NCI-H1092 treated with DMSO at 0.1 percent for 48 hours (cell line): ENCODE measurements around the gene TMEM134.
"Not testable (repeated sequence)": the region's sequence is repeated elsewhere in the genome, so short reads cannot be mapped to it uniquely, and the experiment has no call there.

ENCODE experiments used
- DNase-seq: peaks from one replicate; lab custom pipeline; 2025; lab: John Stamatoyannopoulos, UW

The TMEM134 gene

DNA sequence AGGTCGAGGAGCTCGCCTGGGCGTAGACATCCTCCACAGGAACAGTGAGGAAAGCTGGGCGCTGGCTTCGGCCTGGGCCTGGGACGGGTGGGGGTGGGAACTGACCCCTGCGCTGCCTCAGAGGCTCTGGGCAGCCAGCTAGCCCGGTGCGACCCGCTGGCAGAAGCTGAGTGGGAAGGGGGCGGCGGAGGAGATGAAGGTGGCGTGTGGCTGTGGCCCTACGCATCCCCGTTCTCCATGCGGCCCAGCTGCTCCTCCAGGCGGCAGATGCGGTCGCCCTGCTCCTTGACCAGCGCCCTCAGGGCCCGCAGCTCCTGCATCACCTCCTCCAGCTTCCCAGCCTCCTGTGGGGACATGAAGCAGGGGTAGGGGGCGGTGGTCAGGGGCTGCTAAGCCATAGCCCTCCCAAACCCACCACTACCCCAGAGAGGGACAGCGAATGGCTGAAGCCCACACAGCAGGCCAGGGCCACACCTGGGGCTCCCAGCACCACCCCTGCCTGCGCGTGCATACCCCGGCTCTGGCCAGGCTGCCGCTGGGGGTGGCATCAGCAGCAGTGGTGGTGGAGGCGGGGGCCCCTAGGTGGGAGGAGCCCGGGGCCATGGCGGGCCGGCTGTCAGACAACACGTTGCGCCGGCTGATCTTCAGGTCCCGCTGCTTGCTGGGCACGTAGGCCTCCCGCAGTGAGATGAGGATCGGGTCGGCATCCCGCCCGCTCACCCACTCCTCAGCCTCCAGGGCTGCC lies 30.7 kb downstream of the TMEM134 start:
- no peak for DNase-seq

DNA sequence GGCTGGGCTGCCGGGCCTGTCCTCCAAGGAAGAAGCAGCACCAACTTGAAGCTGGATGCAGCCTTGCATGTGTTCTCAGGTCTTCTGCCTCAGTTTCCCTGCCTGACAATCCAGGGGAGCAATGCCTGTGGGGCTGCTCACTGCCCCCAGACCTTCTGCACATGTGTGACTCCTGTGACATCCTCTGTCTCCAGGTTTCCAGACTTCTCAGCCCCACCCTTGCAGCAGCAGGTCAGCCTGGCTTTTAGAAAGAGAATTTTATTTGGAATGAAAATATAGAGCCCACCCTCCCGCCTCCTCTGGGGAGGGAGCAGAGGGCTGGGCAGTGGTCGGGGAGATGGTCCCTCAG lies 31.3 kb downstream of the TMEM134 start:
- DNase-seq = no peak

DNA sequence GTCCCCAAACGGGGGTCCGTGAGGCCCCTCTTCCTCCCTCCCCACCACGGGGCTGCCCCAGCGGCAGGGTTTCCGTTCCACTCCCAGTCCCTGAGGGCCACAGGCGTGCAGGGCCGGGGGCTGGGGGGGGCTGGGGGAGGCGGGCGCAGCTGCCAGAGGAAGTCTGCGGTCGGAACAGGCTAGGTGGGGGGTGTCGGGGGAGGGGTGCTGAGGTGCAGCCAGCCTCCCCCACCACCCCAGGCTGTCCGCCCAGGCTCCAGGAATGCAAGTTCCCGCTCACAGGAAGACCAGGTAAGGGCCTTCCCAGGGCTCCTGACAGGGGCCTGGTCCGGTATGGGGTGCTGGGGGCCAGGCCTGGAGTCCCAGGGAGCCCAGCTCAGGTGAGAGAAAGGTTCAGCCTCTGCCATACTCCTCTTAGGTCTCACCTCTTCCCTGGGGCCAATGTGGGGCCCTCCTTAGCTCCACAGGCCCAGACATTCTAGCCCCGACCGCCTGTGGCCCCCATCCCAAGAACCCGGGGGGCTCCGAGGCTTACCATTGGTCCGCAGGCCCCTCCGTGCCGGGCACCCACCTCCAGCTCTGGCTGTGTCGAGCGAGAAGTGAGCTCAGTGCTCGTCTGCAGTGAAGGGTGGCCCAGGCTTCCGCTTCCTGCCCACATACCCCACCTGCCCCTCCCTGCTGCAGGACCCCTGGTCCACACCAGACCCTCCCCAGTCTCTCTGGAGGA lies 31.8 kb downstream of the TMEM134 start, which contains the start of gene PTPRCAP:
TSS of gene PTPRCAP (minus strand) at position 601 of the 727 bp plus-strand sequence. CDS start at position 538, 63 bp downstream.
- DNase-seq = no peak

DNA sequence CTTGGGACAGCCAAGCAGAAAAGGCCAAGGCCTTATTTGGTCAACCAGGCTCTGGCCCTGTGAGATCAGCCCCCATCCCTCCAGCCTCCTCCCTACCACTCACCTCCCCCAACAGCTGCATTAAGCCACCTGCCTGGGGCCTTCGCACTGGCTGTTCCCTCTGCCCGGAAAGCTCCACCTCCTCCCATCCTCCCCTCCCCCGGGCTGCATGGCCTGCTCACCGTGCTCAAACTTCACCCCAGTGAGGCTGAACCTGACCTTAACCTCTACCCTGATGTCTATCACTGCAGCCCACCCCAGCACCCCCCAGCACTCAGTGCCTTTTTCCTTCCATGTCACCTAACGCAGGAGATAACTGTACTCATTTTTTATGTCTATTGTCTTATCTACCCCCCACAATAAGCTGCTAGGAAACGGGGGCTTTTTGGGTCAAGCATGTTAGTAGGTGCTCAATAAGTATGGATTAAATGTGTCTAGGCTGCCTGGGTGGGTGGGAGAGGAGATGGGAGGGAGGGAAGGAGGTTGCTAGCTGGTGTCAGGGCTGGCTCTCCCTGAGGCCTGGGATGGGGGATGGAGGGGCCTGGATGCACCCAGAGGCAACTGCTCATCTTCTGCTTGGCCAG lies 32.5 kb downstream of the TMEM134 start:
- DNase-seq = no peak

DNA sequence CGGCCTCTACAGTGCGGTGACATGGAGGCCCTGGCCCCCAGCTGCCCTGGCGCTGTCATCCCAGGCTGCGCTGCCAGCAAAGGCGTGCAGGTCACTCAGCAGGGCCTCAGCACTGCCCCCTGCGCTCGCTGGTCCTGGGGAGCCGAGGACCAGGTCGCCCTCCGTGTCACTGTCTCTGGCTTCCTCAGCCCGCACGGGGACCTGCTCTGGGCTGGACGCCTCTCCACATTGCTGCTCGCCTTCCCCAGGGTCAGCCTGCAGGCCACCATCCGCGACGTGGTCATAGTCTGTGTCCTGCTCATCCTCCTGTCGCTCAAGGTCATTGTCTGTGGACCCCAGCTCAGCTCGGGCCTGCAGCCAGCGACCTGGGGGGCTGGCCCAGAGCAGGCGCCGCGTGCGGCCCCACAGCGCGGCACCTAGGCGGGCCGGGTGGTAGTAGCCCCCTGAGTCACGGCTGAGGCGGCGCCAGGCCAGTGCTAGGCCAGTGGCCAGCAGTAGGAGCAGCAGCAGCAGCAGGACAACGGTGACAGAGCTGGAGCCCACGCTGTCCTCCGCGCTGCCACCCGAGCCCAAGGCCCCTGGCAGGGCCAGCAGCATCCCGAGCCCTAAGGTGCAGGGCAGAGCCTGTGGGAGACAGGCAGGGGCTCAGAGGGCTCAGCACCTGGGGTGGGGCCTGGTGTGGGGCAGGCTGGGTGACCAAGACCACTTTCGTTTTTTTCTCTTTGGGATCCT lies 33.2 kb downstream of the TMEM134 start:
- no peak for DNase-seq

DNA sequence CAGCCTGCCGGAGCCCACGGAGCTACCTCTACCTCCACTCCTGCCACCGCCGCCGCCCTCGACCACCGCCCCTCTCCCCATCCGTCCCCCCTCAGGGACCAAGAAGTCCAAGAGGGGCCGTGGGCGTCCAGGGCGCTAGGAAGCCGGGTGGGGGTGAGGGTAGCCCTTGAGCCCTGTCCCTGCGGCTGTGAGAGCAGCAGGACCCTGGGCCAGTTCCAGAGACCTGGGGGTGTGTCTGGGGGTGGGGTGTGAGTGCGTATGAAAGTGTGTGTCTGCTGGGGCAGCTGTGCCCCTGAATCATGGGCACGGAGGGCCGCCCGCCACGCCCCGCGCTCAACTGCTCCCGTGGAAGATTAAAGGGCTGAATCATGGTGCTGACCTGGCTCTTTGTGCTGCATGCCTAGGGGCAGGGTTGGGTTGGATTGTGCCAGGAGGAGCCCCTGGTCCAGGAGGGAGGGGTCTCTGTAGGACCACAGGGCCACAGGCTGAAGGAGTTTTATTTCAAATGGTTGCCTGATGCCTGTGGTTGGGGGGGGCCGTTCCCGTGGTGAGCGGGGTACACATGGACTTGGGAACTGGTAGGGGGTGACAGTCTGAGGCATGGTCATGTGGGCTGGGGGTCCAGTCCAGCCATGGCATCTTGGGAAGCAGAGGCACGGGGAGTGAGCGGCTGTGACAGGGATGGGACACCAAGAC lies 33.9 kb downstream of the TMEM134 start:
- no peak for DNase-seq

DNA sequence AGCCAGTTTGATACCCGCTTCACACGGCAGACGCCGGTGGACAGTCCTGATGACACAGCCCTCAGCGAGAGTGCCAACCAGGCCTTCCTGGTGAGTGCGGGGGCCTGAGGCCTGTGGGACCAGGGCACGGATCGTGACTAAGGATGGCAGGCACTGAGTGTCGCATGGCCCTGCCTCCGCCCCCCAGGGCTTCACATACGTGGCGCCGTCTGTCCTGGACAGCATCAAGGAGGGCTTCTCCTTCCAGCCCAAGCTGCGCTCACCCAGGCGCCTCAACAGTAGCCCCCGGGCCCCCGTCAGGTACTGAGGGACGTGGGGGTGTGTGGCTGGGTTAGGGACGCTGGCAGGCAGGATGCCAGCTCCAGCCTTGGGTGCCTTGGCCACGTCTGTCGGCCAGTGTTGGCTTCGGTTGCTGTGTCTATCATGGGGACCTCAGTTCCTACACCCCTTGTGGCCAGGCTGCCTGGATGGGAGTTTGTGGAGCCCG lies 34.6 kb downstream of the TMEM134 start:
- DNase-seq = no peak

DNA sequence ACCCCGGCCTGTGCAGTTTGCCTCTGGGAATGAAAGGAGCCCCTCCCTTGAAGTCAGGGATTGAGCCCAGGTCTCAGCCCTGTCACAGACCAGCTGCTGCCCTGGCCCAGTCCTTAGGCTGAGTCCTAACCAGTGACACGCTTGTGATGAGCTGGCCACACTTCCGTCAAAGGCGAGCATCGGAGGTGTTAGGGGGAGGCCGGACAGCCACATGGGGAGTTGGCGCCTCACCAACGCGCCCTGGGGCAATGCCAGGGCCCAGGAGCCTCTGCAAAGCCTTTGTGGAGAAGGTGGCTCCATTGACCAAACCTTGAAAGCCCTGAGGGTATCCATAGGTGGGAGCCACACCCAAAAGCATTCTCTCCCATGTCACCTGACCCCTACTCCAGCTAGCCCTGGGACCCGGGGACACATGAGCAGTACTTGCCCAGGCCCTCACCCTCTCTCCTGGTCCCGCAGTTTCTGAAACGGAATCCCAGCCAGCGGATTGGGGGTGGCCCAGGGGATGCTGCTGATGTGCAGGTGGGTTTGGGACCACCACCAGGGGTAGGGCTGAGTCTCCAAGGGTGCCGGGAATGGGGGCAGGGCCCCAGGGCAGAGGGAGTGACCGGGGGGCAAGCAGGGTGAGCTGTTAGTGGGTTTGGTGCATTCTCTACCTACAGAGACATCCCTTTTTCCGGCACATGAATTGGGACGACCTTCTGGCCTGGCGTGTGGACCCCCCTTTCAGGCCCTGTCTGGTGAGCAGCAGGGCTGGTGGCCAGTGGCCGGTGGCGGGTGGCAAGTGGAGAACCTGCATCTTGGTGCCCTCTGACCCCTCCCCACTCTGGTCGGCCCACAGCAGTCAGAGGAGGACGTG lies 35.3 kb downstream of the TMEM134 start:
- no peak for DNase-seq

DNA sequence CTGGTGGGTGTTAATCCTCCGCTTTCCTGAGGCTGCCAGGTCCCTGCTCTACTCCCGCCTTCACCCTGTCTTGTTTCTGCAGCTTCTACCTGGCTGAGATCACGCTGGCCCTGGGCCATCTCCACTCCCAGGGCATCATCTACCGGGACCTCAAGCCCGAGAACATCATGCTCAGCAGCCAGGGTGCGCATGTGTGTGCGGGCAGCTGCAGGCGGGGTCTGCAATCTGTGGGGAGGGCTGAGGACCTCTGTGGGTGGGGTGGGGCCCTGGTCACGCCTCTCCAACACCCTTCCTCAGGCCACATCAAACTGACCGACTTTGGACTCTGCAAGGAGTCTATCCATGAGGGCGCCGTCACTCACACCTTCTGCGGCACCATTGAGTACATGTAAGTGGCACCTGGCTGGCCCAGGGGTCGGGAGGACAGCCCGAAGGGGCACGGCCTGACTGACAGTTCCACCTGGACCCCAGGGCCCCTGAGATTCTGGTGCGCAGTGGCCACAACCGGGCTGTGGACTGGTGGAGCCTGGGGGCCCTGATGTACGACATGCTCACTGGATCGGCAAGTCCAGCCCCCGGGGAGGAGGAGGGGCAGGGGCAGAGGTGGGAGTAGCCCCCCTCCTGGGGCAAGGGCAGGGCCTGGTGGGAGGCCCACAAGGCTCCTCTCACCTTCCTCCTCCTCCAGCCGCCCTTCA lies 36.2 kb downstream of the TMEM134 start:
- DNase-seq = no peak

DNA sequence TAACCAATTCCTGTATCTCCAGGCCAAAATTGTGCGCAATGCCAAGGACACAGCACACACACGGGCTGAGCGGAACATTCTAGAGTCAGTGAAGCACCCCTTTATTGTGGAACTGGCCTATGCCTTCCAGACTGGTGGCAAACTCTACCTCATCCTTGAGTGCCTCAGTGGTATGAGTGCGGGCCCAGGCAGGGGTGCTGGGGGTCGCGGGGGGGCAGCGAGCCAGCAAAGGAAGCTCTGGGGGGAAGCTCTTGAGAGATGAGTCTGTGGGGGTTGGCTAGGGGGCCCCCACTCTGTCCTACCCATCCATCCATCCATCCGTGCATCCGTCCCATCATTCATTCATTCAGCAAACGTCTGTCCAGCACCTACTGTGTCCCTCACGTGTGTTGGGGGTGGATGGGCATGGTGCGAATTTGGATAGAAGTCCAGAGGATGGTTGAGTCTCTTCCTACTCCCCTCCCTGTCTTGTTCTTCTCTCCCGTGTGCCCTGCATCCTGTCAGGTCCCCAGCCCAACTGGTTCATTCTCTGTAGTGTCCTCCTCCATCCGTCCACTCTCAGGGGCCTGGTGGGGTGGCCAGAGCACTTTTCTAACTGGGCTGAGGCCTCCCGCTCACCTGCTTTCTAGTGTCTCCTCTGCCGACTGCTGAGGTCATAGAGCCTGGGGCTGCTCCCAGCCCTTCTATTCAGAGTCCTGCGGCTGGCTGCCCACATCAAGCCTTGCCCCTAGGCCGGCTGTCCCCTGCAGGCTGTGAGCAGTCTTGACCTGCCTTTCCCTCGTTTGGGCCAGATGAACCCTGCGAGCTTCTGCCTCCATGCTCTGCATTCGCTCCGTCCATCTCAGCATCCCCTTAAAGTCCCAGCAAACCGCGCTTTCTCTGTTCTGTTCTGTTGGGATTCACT lies 37.5 kb downstream of the TMEM134 start:
- DNase-seq = no peak

DNA sequence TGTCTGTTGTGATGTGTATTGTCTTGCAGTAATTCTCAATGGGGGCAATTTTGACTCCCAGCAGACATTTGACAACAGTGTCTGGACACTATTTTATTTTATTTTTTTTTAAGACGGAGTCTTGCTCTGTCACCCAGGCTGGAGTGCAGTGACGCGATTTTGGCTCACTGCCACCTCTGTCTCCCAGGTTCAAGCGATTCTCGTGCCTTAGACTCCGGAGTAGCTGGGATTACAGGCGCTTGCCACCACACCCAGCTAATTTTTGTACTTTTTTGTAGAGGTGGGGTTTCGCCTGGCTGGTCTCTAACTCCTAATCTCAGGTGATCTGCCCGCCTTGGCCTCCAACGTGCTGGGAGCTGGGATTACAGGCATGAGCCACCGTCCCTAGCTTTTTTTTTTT lies 39.3 kb downstream of the TMEM134 start:
- DNase-seq = no peak

DNA sequence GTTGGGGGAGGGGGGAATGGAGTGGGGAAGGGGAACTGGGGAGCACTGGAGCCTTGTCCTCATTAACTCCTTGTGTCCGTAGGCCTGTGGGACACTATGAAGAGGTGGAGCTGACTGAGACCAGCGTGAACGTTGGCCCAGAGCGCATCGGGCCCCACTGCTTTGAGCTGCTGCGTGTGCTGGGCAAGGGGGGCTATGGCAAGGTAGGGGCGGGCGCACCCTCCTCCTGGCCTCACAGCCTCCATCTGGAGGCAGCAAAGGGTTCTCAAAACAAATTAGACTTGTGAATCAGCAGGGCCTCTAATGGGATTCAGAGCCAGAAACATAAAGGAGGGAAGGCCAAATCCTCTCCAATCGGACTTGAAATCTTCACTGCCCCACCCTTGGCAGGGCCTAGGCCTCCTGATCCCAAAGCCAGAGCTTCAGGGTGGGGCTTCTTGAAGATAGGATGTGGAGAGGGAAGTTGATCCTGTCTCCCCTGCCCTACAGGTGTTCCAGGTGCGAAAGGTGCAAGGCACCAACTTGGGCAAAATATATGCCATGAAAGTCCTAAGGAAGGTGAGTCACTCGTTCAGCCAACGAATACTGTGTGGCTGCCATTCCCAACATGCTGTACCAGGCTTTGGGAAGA lies 39.9 kb downstream of the TMEM134 start:
- DNase-seq = no peak

DNA sequence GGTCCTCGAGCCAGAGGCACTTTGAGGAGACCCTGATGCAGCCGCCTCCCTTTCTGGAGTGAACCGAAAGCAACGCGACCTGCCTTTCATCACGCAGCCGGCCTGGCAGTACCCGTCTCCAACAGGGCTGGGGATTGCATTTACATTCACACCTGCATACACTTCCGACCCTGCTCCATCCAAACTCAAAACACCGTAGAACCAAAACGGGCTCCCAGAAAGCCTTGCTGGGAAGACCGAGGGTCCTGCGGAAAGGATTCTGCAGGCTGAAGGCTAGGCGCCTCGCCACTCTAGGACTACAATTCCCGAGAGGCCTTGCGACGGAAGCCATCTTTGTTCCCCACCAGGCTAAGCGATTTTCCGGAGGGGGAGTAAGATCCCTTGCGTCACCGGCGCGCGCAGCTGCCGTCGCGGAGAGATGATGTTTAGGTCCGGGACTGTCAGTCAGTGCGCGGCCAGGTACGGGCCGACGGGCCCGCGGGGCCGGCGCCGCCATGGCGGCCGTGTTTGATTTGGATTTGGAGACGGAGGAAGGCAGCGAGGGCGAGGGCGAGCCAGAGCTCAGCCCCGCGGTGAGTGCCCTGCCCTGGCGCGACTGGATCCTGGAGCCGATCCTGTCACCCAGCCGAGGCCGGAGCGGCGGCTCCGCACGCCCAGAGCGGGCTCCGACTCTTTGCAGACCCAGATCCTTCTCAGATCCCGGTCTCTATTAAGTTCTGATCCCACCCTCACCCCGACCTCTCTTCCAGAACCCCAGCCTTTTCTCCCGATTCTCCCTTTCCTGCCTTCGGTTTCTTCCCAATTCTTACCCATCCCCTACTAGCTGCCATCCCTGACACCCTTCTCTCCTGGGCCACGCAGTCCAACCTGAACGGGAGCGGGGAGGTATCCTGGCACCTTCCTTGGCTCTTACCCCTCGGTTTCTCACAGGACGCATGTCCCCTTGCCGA lies 40.7 kb downstream of the TMEM134 start, which contains the start of gene RPS6KB2:
TSS of gene RPS6KB2 (plus strand) at position 443 of the 950 bp plus-strand sequence. CDS start at position 495, 52 bp downstream.
- DNase-seq = peak; percentile 99

DNA sequence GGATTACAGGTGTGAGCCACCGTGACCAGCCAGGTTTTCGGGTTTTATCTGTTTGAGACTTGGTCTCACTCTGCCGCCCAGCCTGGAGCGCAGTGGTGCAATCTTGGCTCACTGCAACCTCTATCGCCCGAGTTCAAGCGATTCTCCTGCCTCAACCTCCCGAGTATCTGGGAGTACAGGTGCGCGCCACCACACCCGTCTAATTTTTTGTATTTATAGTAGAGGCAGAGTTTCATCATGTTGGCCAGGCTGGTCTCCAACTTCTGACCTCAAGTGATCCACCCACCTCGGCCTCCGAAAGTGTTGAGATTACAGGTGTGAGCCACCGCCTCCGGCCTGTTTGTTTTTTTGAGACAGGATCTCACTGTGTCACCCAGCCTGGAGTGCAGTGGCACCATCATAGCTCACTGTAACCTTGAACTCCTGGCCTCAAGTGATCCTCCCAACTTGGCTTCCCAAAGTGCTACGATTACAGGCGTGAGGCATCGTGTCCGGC lies 41.6 kb downstream of the TMEM134 start:
- not testable (repeated sequence) for DNase-seq

DNA sequence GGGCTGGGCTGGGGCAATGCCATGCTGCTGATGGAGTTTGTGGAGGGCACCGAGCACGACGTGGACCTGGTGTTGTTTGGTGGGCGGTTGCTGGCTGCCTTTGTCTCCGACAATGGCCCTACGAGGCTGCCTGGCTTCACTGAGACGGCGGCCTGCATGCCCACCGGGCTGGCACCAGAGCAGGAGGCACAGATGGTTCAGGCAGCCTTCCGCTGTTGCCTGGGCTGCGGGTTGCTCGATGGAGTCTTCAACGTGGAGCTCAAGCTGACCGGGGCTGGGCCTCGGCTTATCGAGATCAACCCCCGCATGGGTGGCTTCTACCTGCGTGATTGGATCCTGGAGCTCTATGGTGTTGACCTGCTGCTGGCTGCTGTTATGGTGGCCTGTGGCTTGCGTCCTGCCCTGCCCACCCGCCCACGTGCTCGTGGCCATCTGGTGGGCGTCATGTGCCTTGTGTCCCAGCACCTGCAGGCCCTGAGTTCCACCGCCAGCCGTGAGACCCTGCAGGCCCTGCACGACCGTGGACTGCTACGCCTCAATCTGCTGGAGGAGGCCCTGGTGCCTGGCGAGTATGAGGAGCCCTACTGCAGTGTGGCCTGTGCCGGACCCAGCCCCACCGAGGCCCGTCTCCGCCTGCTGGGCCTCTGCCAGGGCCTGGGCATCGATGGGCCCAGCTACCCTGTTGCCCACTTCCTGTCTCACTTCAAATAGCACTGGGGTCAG lies 45.0 kb downstream of the TMEM134 start:
- DNase-seq = no peak

DNA sequence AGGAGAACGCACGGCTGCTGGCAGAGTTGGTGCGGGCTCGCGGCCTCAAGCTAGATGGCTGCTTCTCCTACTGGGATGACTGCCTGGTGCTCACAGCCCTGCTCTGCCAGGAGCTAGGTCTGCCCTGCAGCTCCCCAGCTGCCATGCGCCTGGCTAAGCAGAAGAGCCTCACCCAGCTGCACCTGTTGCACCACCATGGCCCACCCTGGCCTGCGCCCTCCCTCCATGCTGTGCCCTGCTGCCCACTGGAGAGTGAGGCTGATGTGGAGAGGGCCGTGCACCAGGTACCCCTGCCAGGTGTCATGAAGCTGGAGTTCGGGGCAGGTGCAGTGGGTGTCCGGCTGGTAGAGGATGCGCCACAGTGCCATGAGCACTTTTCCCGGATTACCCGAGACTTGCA lies 45.6 kb downstream of the TMEM134 start:
- DNase-seq = no peak
